IMR-90 (cell line): ENCODE results near the gene MIS18A.

Source experiments
- BHLHE40 ChIP-seq: fragments of 150-350 bp; IDR thresholded peaks from 2 replicates; pipeline ENCODE4 v1.6.1; 2016; ENCODE audit warnings: mild to moderate bottlenecking, low read depth, low read length
- CEBPB ChIP-seq: IDR thresholded peaks from 2 replicates; pipeline ENCODE4 v1.6.1; 2012; ENCODE audit warnings: low read depth, low read length, improper control_type of control experiment
- CTCF ChIP-seq: conservative IDR thresholded peaks from 2 replicates; pipeline ENCODE4 v1.5.1; 2012; ENCODE audit warnings: mild to moderate bottlenecking, low read depth, low read length, improper control_type of control experiment
- ELK1 ChIP-seq: fragments of 150-350 bp; IDR thresholded peaks from 2 replicates; pipeline ENCODE4 v1.6.1; 2016; ENCODE audit warnings: low read depth, mild to moderate bottlenecking, low read length, moderate library complexity, borderline replicate concordance
- FOS ChIP-seq: fragments of 150-350 bp; IDR thresholded peaks from 2 replicates; pipeline ENCODE4 v1.6.1; 2016; ENCODE audit warnings: low read depth, low read length
- MAFK ChIP-seq: IDR thresholded peaks from 2 replicates; pipeline ENCODE4 v1.6.1; 2012; ENCODE audit warnings: low read depth, low read length, improper control_type of control experiment
- MAZ ChIP-seq: IDR thresholded peaks from 2 replicates; pipeline ENCODE4 v1.6.1; 2012; ENCODE audit warnings: low read depth, mild to moderate bottlenecking, low read length, improper control_type of control experiment, moderate library complexity, borderline replicate concordance
- NFE2L2 ChIP-seq: fragments of 150-350 bp; IDR thresholded peaks from 2 replicates; pipeline ENCODE4 v1.6.1; 2016; ENCODE audit warnings: low read depth, mild to moderate bottlenecking, low read length
- POLR2A ChIP-seq: IDR thresholded peaks from 2 replicates; pipeline ENCODE4 v1.6.1; 2012; ENCODE audit warnings: mild to moderate bottlenecking, low read depth, low read length
- RAD21 ChIP-seq: IDR thresholded peaks from 2 replicates; pipeline ENCODE4 v1.6.1; 2012; ENCODE audit warnings: low read length, improper control_type of control experiment
- RFX5 ChIP-seq: IDR thresholded peaks from 2 replicates; pipeline ENCODE4 v1.8.0; 2012; ENCODE audit warnings: low read depth, mild to moderate bottlenecking, low read length, moderate library complexity
- SMC3 ChIP-seq: fragments of 150-350 bp; IDR thresholded peaks from 2 replicates; pipeline ENCODE4 v1.6.1; 2016; ENCODE audit warnings: low read depth, mild to moderate bottlenecking, antibody characterized with exemption, low read length, moderate library complexity

- TF ChIP-seq SMC3 (no peak), POLR2A (peak; percentile 71; the same call in 1 of the 2 replicates), MAZ (peak; percentile 74; the same call in 1 of the 2 replicates), CTCF (no peak), NFE2L2 (no peak), MAFK (peak; percentile 78), RAD21 (no peak; the same call in 1 of the 2 replicates), ELK1 (no peak), RFX5 (no peak), CEBPB (peak; percentile 37; the same call in 1 of the 2 replicates), BHLHE40 (no peak; the same call in 1 of the 2 replicates), FOS (peak; percentile 37; the same call in 1 of the 2 replicates)
These were observed at the start of gene MIS18A for GRCh38 chr21:32278518-32279376.
